ENCODE results near the gene TFCP2.
A peak's percentile ranks its signal among the peaks of the same experiment; 100 is the strongest.
"Not testable (repeated sequence)": the region's sequence is repeated elsewhere in the genome, so short reads cannot be mapped to it uniquely, and the experiment has no call there.

Gene TFCP2

DNA sequence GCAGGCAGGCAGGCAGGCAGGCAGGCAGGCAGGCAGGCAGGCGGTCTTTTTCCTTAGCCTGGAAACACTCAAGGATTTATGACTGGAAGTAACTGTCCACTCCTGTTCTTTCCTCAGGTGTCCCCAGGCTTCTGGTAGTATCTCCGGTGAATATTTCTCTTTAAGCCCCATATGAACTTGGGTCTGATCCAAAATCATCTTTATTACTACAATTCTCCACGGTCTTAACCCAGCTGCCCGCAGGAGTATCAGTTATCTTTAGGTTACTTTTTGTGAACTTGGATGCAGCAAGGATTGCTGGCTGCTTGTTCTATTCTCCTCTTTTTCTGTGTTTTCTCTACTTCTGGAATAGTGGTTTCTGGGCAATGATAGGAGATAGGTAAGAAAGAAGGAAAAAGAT lies 92.8 kb downstream of the TFCP2 start:
- no peak for DNase-seq (ENCODE audit: low read depth)
- no peak for TF ChIP-seq CTCF (conservative IDR thresholded peaks at IDR 0.05; ENCODE audit: control insufficient read depth, insufficient read depth, low read depth, low read length)
- no peak overlapping the region for H3K4me3 ChIP-seq (ENCODE audit: control insufficient read depth, low read depth, low read length)

GRCh38 chr12:51078866-51079265 lies 94.1 kb downstream of the TFCP2 start:
- not testable (repeated sequence) for H3K4me3 ChIP-seq (ENCODE audit: control insufficient read depth, low read depth, low read length); DNase-seq (ENCODE audit: low read depth)

GRCh38 chr12:51078346-51078745 lies 94.6 kb downstream of the TFCP2 start:
- not testable (repeated sequence) for H3K4me3 ChIP-seq (ENCODE audit: control insufficient read depth, low read depth, low read length); DNase-seq (ENCODE audit: low read depth)

DNA sequence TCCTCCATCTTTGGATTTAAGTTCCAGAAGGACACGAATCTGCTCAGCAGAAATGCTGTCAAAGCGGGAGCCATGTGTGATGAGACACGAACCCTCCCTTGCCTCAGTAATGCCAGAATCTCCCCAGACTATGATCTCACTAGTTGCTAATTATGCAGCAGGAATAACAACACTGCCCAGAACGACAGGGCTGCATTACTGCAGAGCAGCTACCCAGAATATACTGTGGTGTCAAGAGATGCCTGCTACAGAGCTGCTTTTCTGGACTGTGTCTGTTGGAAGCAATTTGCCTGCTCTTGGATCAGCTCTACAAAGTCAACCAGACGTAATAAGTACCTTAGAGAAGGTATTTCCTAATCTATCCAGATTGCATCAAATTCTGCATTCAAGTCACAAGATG lies 95.0 kb downstream of the TFCP2 start:
- H3K4me3 ChIP-seq (ENCODE audit: control insufficient read depth, low read depth, low read length): no peak overlapping the region
- TF ChIP-seq CTCF (conservative IDR thresholded peaks at IDR 0.05; ENCODE audit: control insufficient read depth, insufficient read depth, low read depth, low read length): no peak
- DNase-seq (ENCODE audit: low read depth): peak; percentile 47

GRCh38 chr12:51076236-51076930 lies 96.6 kb downstream of the TFCP2 start:
- no peak overlapping the region for H3K4me3 ChIP-seq (ENCODE audit: control insufficient read depth, low read depth, low read length)
- no peak for TF ChIP-seq CTCF (conservative IDR thresholded peaks at IDR 0.05; ENCODE audit: control insufficient read depth, insufficient read depth, low read depth, low read length)
- DNase-seq (ENCODE audit: low read depth): no peak

DNA sequence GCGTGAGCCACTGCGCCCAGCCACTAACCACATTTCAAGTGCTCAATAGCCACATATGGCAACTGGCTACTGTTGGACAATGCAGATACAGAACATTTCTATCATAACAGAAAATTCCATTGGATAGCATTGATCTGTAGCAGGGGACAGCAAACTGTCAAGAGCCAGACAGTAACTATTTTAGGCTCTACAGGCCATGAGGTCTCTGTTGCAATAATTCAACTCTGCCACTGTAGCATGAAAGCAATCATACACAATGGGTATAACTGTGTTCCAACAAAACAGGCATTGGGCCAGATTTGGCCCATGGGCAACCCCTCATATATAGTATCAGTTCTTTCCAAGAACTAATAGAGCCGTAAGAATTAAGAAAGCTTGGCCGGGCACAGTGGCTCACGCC lies 97.5 kb downstream of the TFCP2 start:
- TF ChIP-seq CTCF (conservative IDR thresholded peaks at IDR 0.05; ENCODE audit: control insufficient read depth, insufficient read depth, low read depth, low read length): no peak
- DNase-seq (ENCODE audit: low read depth): no peak
- no peak overlapping the region for H3K4me3 ChIP-seq (ENCODE audit: control insufficient read depth, low read depth, low read length)

DNA sequence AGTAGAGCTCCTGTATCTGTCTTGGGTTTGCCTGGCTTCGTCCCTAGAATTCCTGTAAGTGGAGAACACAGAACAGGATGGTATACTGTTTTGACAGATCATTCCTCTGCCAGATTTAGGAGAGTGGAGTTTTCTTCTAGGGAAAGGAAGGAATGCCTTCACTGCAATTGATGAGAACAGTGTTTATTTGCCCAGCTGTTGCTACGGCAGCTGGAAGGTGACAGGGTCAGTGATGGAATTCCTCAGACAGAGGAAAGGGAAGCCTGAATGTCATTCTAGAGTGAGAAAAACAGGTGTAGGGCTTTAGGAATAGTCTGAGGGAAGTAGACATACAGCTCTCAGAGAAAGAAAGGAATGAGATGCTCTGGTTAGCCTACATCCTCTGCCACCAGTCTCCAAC lies 101.3 kb downstream of the TFCP2 start:
- no peak overlapping the region for H3K4me3 ChIP-seq (ENCODE audit: control insufficient read depth, low read depth, low read length)
- no peak for TF ChIP-seq CTCF (conservative IDR thresholded peaks at IDR 0.05; ENCODE audit: control insufficient read depth, insufficient read depth, low read depth, low read length)
- no peak for DNase-seq (ENCODE audit: low read depth)

GRCh38 chr12:51070004-51070403 lies 102.9 kb downstream of the TFCP2 start:
- no peak overlapping the region for H3K4me3 ChIP-seq (ENCODE audit: control insufficient read depth, low read depth, low read length)
- no peak for TF ChIP-seq CTCF (conservative IDR thresholded peaks at IDR 0.05; ENCODE audit: control insufficient read depth, insufficient read depth, low read depth, low read length)
- peak; percentile 78 for DNase-seq (ENCODE audit: low read depth)
